Measurements from ENCODE around the gene ZBTB40.

ZBTB40 gene

DNA sequence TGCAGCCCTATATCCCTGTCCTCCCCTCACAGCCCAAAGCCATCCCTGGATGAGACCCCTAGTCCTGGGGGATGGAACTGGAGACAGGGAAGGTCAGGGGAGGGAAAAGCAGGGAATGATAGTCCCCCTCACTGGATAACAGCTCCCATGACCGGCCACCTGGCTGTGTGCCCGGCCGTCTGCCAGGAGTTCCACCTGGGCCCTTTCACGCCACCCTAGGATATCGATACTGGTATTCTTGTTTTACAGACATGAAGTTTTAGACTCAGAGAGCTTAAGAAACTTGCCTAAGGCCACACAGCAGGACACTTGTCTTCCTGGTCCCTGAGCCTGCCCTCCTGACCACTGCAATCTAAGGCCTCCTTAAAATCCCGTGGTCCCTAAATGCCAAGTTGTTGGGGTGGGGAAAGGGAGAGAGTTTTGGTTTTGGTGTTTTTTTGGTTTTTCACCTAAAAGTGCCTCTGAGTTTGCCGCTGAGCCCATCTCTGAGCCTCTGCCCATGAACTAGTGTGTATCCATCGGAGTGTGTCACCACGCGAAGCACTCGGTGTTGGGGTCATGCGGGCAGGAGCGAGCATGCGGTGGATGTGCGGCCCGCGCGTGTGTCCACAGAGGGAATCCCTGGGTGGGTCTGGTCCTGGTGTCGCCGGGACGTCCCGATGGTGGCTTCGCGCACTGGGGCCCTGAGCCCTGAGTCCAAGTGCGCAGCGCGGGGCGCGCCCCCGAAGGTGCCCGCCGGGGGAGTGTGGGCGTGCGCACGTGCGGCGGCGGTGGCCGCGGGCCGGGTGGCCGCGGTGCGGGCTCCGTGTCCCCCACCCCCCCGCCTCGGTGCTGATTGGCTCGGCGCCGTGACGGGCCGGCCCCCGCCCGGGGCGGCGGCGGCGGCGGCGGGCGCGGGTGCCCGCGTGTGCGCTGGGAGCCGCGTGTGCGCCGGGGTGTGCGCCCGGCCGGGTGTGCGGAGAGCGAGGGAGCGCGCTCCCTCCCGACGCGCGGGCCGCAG lies 111.2 kb downstream of the ZBTB40 start, which contains the start of gene EPHA8:
Gene EPHA8 (plus strand): TSS at position 906 of the 1,000 bp plus-strand sequence. CDS start 147 bp downstream, outside the sequence.
- DNase-seq (ENCODE audit: low read depth): no peak

DNA sequence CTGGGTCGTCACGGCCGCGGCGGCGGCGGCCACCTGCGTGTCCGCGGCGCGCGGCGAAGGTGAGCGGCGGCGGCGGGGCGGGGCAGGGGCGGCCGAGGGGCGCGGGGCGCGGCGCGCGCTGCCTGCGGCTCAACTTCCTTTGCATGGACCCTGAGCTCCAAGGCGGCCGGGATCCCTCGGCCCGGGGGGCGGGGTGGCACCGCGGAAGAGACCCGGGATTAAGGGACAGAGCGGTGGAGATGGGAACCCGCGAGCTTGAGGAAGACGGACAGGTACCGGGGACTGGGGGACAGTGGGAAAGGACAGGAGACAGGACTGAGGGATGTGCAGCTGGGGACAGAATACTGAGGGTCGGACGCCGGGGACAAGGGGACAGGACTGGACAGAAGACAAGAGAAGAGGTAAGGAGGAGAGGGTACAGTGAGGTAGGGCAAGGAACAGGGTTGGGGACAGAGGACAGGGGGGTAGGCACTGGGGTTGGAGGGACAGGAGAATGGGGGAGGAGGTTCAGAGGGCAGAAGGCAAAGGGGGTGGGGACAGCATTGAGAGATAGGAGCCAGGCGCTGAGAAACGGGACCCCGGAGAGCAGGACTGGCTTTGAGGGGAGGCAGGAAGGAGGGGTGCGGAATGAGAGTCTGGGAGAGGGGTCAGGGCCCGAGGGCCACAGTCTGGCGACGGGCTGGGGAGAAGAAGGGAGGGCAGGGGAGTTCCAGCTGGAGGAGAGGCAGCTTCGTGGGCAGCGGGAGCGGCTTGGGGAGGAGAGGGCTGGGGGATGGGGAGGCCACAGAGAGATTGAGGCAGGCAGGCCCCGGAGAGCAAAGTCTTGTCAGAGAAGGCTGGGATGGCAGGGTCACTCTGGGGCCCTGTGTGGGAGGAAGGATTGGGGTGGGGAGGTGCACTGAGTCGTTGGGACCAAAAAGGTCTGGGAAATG lies 112.3 kb downstream of the ZBTB40 start:
- DNase-seq (ENCODE audit: low read depth): no peak

DNA sequence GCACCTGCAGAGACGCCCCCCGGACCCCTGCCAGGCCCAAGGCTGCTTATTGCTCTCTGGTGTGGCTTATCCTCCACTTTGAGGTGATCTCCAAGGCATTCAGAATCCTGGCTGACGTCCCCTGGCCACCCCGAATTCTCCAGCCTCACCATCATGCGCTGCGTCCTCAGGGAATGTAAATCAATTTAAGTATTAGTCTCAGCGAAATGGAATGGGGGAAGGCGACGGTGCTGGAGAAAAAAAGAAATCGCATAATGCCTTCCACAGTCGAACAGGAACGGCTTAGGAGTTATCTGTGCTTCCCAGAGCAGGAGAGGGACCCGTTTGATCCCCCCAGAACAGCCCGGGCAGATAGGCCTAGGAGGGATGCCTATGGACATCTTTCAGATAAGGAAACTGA lies 114.5 kb downstream of the ZBTB40 start:
- DNase-seq (ENCODE audit: low read depth): no peak

DNA sequence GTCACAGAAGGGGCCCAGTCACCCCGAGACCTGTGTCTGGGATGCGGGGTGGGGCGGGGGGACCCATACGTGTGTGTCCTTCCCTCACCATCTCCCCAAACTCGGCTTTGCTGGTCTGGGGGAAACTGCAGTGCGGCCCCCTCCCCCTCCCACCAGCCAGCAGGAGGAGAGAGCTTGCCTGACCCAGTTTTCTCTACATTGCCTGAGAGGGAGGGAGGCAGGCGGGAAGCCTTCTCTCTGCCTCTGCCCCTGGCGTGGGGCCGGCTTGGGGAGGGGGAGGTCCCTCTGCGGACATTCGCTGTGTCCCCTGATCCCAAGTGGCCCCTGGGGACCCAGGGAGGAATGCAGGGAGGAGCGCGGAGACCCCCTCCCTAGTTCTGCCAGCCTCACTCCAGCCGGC lies 115.5 kb downstream of the ZBTB40 start:
- DNase-seq (ENCODE audit: low read depth): no peak

DNA sequence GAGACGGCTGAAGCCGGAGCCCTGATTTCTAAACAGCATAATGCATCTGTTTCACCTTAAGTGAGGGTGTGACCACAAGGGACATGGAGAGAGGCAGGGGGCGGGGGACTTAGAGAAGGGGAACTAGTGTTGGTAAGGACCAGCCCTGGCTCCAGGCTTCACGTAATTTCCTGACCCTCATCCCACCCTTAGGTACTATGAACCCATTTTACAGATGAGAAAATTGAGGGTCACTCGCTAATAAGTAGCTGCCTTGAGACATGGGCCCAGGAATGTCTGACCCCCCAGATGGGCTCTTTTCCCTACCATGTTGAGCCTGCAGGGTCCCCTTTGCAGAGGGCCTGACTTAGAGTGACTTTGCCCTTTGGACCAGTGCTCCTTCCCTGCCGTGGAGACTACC lies 116.3 kb downstream of the ZBTB40 start:
- DNase-seq (ENCODE audit: low read depth): no peak

DNA sequence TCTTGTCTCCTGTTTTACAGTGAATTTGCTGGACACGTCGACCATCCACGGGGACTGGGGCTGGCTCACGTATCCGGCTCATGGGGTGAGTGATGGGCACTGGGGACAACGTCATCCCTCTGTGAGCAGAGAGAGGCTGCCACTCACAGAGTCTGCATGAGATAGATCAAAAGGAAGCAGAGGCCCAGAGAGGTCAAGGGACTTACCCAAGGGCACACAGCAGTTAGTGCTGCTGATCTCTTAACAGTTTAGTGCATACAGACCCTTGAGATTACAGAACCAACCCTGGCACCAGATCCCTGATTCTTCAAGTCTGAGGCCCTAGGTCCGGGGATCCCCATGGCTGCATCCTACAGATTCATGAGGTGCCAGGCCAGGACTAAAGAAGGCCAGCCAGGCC lies 117.6 kb downstream of the ZBTB40 start:
- DNase-seq (ENCODE audit: low read depth): no peak

DNA sequence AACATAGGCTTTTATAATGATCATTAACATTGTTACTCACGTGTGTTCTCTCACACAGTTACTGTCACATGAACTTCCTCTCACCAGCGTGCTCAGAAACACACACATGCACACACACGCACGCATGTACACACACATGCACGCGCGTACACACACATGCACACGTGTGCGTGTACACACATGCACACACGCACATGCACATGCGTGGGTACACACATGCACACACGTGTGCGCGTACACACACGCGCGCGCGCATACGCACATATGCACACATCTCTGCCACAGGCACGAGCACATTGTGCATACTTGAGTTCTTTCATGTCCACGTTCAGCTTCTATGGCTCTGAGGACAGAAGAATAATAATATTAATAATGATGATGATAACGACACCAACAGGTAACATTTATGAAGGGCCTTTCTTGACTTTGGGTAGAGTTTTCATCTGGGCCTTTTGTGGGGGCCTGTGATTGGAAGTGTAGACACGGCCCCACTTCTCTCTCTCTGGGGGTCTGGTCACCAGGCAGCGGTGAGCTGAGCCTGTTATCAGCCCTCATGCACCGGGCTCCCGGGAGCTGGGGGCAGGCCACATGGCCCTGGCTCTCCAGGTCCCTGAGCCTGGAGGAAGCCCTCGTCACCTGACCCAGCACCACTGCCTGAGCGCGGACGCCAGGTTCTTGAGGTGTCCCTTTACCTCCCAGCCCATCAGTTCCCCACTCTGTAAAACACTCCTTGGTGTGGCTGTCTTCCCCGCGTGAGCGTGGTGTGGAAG lies 118.7 kb downstream of the ZBTB40 start:
- no peak for DNase-seq (ENCODE audit: low read depth)

DNA sequence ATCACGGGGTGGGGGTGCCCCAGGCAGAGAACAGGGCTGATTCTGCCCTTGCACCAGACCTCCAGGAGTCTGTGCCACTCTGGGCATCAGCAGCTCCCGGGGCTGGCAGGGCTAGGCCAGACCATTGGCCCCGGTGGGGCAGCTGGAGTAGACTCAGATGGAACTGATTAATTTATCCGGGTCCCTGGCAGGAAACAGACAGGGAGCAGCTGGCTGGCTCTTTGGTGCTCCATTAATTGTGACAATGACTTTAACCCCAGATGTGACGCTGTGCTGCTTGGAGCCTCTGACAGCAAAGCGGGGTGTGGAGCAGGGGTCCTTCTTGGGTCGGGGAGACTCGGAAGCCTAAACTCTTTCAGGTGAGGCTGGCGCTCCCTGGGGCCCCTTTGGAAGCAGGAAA lies 121.2 kb downstream of the ZBTB40 start:
- DNase-seq (ENCODE audit: low read depth): no peak

DNA sequence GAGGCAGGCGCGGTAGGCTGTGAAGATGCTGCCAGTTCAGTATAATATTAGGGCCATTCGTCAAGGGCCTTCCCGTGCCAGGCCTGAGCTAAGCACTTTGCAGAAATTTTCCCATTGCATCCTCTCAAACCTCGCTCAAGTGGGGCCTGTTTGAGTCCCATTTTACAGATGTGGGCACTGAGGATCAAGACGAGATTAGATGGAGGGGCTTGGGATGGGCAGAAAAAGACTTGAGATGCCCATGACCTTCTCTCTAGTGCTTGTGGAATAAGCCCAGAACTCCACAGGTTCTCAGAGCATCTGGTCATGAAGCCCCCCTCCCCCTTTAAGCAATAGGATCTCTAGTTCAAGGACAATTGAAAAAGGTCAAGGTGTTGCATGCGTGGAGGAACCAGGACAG lies 121.6 kb downstream of the ZBTB40 start:
- DNase-seq (ENCODE audit: low read depth): no peak

DNA sequence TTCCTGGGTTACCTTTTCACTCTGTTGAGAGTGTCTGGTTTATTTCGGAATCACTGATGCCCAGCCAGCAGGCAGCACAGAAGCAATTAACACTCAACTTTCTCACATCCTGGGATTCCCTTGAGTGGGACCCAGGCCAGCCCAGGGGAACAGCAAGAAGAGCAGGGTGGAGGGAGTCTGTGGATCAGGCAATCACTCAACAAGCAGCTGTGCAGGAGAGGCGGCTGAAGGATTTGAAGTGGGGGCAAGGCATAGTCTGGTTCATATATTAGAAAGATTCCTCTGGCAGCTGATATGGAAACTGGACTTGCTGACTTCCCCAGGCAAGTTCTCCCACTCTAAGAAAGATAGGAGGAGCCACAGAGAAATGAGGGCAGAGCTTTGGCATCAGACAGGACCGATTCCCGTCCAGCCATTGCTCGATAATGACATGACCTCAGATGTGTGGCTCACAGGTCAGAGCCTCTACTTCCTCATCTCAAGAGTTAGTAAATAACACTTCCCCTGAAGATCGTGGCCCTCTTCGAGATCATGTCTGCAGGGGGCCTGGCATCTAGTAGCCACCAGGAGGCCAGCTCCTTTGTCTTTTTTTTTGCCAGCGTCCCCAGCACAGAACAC lies 124.0 kb downstream of the ZBTB40 start:
- no peak for DNase-seq (ENCODE audit: low read depth)

DNA sequence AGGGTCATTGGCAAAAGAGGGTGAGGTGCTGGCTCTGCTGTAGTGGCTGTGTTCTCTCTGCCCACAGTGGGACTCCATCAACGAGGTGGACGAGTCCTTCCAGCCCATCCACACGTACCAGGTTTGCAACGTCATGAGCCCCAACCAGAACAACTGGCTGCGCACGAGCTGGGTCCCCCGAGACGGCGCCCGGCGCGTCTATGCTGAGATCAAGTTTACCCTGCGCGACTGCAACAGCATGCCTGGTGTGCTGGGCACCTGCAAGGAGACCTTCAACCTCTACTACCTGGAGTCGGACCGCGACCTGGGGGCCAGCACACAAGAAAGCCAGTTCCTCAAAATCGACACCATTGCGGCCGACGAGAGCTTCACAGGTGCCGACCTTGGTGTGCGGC lies 124.5 kb downstream of the ZBTB40 start:
- DNase-seq (ENCODE audit: low read depth): no peak

DNA sequence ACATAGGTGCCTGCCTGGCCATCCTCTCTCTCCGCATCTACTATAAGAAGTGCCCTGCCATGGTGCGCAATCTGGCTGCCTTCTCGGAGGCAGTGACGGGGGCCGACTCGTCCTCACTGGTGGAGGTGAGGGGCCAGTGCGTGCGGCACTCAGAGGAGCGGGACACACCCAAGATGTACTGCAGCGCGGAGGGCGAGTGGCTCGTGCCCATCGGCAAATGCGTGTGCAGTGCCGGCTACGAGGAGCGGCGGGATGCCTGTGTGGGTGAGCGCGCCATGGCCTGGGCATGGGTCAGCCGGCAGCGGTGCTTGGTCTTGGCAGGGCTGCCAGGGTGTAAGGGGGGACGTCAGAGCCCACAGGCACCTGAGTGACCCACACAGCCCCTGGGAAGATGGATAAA lies 125.0 kb downstream of the ZBTB40 start:
- DNase-seq (ENCODE audit: low read depth): no peak

DNA sequence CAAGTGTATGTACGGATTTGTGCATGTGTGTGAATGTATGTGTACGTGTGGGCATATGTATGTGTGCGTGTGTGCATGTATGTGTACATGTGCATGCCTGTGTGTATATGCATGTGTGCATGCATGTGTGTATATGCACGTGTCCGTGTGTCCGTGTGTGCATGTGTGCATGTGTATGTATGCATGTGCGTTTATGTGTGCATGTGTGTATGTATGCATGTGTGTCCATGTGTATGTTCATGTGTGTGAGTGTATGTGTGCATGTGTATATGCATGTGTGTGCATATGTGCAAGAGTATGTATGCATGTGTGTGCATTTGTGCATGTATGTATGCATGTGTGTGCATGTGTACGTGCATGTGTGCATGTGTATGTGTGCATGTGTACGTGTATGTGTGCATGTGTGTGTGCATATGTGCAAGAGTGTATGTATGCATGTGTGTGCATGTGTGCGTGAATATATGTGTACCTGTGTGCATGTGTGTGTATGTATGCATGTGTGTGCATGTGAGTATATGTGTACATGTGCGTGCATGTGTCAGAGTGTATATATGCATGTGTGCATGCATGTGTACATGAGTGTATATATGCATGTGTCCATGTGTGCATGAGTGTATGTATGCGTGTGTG lies 127.2 kb downstream of the ZBTB40 start:
- DNase-seq (ENCODE audit: low read depth): no peak

DNA sequence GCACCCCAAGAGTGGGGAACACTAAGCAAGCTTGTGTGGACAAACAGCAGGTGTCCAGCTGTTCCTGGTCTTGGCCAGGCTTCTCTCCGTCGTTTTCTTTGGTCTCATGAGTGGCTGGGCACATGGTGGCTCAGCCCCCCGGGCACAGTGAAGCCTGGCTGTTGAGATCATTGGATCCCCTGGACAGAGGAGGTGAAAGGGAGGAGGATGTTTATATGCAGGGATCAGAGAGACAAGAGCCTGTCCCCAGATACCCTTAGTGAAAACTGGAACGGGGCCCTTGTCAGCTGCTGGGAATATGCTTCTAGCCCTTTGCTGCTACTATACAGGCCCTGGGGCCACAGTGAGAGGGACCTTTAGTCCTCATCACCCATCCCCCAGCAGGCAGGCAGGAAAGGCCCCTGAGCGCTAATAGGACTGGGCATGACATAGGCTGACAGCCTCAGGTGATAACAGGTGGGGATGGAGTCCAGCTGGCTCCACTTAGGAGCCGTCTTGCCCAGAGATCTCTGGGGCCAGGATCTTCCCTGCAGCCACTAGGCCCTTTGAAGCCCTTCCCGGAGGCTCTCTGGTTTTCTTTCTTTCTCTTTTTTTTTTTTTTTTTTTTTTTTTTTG lies 128.0 kb downstream of the ZBTB40 start:
- DNase-seq (ENCODE audit: low read depth): no peak

Data from GM04503 (cell line).